ENCODE results near the gene NXPH1.

Gene NXPH1

DNA sequence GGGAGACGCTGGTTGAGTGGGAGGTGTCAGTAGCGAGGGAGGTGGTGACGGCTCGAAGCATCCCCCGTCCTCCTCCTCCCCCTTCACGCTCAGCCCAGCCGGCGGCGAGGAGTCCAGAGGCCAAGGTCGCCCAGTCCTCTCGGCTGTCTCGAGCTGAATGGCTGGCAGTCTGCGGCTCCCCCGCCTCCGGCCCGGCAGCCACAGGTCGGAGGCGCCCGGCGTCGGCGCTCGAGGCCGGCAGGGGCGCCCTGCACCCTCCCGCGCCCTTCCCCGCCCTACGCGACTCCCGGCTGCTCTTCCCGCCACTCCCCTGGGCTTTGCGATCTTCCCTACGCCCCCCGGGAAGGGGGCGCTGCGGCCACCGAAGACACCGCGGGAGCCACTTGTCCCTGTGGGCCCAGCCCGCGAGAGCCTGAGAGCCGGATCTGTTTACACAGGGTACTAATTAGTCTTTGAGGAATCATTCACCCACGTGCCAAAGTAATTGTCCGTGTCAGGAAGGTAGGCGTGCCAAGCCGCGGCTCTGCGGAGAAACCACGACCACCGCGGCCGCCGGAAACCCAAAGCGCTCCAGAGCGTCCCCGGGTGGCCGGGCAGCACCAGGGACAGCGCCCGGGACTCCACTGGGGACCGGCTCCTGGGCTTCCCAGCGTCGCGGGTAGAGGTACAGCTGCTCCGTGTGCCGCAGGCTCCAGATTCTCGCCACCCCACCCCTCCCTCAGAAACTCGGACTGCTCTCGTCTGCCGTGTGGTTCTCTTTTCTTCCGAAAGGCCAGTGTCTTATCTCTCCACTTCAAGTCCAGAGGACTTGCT lies at the start of gene NXPH1:
Gene NXPH1 (plus strand): TSS at position 133 of the 813 bp plus-strand sequence.
- DNase-seq, result peak; percentile 39

GRCh38 chr7:8384901-8385300 lies 48.5 kb upstream of the NXPH1 start:
- DNase-seq, result no peak

- DNase-seq, result no peak
Observed at GRCh38 chr7:8386926-8387550, 46.4 kb upstream of the NXPH1 start.

DNA sequence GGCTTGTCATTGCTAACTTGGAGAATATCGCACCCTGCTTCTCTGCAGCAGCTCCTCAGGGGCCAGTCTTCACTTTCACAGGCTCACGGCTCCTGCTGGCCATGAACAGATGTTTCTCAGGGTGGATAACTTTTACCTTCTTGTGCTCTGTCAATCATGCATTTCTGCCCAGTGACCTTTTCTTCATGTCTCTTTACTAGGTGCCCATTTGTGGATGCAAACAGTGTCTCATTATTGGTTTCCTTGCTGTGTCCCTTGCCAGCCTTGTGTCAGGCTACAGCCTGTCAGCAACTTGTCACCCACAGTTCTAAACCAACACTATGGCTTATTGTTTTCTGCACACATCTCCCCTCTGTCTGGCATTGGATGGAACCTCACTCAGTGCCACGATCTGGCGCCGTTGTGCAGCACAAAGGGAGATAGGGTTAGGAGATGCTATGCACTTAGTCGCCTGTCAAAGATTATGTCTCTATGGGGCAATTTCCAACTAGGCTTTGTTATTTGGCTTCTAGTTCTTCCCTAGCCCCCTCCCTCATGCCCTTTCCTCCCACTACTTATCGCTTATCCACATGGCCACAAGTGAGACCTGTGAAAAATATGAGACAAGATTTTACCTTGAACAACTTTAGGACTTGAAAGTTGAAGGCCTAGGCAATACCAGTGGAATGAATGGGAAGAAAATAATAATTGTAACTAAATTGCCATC lies 45.7 kb upstream of the NXPH1 start:
- DNase-seq, result no peak

GRCh38 chr7:8388257-8388625 lies 45.2 kb upstream of the NXPH1 start:
- no peak for DNase-seq

DNA sequence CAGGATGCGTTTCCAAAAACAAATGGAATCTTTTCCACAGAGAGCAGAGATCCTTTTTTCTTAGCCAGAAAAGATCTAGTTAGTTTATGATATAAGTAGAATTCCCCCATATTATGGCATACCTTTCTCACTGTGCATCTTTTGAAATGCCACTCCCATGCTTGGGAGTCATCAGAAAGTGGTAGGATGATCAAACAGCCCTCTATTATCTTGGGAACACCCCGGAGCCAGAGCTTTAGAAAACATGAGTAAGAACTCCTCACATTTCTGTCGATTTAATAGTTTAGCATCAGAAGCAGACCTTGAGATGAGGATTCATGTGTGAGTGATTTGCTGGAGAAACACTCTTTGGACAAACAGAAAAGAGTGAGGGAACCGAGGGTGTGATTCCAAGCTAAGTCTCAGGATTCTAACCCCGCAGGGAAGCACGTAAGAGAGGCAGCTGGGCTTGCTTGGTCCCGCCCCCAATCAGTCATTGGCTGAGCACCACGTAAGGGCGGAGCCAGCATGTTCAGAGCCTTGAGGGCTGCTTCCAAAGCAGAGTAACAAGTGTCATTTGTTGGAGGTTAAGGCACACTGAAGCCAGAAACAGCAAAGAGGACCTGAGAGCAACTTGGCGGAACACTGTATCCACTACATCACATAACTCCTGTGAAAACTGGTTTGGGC lies 43.7 kb upstream of the NXPH1 start:
- DNase-seq, result peak; percentile 50

GRCh38 chr7:8390262-8390626 lies 43.2 kb upstream of the NXPH1 start:
- DNase-seq, result no peak

DNA sequence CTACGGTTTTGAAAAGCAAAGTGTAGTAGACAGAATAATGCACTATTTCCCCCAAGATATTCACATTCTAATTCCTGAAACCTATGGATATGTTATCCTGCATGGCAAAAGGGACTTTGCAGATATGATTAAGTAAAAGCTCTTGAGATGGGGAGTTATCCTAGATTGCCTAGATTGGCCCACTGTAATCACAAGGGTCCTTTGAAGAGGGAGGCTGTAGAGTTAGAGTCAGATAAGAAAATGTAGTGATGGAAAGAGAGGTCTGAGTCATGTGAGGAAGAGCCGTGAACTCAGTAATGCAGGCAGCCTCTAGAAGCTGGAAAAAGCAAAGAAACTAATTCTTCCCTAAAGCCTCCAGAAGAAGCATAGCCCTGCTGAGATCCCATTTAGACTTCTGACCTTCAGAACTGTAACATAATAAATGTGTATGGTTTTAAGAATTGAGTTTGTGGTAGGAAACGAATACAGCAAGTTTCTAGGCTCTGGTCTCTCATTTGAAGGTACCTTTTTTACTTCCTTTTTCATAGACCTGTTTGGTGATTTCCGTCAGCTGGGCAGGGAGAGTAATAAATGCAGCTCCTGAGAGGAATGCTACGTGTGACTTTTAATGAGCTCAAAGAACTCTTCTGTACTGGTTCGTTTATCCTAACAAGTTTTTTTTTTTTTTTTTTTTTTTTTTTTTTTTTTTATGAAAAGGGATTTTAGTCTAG lies 41.9 kb upstream of the NXPH1 start:
- DNase-seq, result no peak

GRCh38 chr7:8396294-8396693 lies 37.1 kb upstream of the NXPH1 start:
- no peak for DNase-seq

- DNase-seq, result no peak
Observed at GRCh38 chr7:8408871-8409270, 24.5 kb upstream of the NXPH1 start.

- DNase-seq, result no peak
Observed at GRCh38 chr7:8411103-8411502, 22.3 kb upstream of the NXPH1 start.

DNA sequence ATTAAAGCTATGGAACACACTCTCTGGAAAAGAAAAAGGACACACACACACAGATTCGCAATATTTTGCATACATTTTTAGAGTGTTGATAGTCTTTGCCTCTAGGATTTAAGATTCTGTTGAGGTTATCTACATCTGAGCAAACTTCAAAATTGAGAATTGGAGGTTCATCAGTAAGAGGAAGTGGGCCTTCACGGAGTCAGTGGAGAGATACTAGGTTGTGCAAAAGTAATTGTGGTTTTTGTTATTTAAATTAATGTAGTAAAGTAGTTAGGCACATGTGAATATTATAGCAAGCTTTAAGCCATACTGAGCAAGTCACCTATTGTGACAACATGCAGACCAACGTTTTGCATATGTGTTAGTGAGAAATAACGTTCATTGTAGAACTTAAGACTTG lies 19.8 kb upstream of the NXPH1 start:
- DNase-seq, result no peak

DNA sequence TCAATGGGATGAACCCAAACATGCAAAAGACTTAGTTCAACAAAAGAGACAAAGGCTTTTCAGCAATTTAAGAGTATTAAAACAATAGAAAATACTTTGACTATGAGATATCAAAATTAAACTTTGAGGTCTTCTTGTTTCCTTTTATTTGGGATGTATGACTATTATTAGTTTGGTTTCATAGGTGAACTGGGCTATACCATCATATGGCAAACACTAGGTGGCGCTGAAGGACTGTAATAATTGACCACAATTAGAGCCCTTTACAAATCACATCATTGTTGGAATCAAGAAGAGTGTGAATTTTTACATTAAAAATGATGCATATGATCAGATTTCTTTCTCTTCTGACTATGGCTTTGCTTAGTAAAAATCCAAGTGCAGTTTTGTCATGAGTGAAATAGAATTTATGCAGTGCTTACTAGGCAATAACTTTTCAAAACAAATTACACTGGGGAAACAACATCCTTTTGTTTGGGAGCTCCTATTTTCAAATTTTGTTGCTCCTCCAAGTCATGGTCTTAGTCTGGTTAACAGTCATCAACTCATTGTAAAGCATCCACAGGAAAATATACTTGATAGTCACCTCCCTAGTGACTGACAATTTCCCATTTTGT lies 14.7 kb upstream of the NXPH1 start:
- DNase-seq, result no peak

- no peak for DNase-seq
Observed at GRCh38 chr7:8422177-8422576, 11.2 kb upstream of the NXPH1 start.

DNA sequence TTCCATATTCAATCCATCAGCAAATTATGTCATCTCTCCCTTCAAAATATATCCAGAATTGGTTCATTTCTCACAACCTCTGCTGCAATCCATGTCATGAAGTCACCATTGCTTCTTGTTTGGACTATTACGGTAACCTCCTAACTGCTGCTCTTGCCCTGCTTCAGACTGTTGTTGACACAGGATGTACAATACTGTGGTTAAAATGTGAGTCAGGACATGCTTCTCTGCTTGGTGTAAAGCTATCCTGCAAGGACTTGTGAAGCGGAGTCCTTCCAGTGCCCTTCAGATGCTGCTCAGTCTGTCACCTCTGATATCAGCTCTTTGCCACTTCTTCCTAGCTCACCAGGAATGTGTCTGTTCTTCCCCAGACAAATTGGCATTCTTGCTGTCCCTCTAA lies 10.4 kb upstream of the NXPH1 start:
- DNase-seq, result no peak

DNA sequence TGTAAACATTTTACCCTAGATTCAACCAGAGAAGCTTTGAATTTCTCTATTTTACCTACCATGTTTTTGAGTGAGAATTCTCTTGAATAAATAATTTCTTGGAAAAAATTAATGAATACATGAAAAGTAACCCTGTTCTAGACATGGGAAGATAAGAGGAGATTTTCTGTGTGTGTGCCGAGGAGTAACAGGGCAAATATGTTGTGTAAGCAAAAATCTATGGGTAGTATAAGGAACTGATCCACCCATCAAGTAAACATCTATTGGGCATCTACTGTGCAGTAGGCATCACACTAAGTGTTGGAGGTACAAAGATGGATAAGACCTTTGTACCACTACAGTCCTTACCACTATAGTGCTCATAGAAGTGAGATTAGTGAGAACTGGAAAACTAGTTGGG lies 8.2 kb upstream of the NXPH1 start:
- no peak for DNase-seq

DNA sequence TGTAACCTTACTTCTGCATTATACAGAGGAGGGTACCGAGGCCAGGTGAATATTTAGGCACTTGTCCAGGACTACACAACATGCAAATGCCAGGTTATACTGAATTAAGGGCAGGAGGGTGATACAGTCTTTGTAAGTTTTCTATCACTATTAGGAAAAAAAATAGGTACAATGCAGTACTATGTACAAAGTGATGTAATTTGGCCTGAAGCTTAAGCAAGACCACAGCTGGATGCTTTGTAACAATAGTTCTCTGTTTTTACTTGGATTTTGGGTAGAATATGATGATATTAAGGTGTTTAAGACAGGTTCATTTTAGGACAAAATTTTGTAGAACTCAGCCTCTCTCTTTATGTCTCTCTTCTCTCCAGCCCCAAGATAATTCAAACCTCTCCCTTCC lies 2.8 kb upstream of the NXPH1 start:
- no peak for DNase-seq

DNA sequence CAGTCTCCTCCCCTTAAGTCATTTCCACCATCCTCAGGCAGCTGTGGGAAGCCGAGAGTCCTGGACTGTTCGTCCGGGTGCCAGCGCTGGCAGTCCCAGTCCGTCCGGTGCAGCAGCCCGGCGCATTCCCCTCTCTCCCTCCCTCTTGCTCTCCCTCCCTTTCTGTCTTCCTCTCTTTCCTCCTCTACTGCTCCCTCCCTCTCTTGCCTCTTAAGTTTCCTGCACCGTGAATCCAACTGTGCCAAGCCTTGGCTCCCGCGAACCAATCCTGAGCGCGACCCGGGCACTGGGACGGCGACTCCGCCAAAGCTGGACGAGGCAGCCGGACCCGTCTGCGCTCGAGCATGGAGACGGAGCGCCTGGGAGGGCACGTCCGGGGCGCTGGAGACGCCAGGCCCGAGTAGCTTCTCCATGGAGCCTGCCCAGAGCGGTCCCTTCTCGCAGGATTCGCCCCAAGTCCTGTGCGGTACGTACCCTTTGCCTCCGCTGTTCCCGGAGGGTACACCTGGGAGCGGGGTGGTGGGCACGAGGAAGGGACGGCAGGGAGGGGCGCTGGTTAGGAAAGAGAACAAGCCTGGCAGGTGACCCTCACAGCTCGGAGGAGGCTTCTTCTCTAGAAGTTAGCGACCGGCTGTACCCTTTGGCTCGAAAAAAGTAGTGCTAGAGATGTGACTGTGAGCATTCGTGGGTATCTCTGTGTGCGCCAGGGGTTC lies 1.0 kb downstream of the NXPH1 start:
- no peak for DNase-seq

DNA sequence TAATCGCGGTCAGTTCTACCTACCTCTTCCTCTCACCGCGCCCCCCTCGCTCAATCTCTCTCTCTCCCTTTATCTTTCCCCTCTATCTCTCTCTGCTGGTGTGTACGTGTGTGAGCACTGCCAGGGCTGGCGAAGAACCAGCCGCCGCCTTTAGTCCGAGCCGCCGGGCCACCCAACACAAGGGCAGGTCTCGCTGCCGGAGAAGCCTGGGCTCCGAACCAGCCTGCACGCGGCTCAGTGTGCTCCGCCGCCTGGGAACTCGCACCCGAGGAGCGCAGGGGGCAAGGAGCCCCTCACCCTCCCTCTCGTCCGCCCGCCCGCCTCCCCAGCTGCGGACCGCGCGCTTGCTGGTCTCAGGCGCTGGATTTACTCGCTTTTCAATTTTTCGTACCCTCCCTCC lies 1.7 kb downstream of the NXPH1 start:
- DNase-seq, result no peak

DNA sequence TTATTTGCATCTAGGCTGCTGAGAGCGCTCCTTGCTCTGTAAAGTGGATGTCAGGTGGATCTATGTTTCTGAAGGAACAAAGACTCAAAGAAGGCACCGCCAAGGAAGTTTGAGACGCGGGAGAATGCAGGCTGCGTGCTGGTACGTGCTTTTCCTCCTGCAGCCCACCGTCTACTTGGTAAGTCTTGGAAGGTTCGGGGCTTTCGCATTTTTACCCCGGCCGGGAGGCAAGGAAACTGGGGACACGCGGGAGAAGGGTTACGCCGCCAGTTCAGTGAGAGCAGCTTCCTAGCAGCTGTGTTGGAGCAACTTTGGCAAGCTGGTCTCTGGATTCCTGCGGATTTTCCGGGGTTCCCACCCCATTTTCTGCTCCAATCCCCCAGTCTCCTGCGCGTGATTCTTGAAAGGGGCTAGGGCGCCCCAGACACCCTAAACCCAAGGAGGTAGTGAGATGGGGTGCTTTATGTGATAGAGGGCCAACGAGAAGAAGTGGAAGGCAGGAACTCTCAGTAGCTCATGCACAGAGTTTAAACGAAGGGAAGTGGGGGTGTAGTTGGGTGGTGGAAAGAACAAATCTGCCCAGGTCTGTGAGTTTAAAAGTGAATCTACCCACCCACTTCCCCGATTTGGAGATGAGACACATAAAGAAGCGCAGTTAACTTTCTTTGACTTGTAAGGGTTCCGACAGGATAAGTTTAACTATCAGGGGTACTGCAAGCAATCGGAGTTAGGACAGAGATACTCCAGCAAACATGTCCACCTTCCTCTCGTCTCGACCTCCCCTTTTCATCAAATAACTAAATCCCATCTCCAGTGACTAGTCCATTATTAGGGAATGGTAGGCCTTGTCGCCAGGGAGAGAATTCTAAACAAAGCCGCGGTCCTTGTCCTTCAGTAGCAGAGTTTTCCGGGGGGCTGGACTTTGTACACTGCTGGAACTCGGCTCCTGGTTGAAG lies 2.5 kb downstream of the NXPH1 start:
- no peak for DNase-seq

- peak; percentile 13 for DNase-seq
Observed at GRCh38 chr7:8436965-8437364, 3.6 kb downstream of the NXPH1 start.
